ENCODE measurements around the gene INPP5A.

DNA sequence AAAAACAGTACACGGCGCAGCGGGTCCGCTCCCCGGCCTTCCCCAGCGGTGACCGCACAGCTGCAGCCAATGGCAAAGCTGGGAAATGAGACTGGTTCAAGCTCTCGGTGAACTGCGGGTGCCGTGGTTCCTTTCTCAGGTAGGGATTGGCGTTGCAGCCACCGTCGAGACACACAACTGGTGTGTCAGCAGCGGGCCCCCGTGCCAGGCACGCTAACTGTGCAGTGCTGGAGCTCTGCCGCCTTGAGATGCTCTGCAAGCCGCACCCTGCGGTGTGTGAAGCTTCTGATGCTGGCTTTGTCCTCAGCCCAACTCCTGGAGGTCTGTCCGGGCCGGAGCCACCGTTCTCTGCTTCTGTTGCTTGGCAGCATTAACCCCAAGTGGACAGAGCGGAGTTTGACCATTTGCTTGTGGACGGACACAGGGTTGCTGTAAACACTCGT is 269.0 kb downstream of the INPP5A start:
- TF ChIP-seq, protein P1, sequence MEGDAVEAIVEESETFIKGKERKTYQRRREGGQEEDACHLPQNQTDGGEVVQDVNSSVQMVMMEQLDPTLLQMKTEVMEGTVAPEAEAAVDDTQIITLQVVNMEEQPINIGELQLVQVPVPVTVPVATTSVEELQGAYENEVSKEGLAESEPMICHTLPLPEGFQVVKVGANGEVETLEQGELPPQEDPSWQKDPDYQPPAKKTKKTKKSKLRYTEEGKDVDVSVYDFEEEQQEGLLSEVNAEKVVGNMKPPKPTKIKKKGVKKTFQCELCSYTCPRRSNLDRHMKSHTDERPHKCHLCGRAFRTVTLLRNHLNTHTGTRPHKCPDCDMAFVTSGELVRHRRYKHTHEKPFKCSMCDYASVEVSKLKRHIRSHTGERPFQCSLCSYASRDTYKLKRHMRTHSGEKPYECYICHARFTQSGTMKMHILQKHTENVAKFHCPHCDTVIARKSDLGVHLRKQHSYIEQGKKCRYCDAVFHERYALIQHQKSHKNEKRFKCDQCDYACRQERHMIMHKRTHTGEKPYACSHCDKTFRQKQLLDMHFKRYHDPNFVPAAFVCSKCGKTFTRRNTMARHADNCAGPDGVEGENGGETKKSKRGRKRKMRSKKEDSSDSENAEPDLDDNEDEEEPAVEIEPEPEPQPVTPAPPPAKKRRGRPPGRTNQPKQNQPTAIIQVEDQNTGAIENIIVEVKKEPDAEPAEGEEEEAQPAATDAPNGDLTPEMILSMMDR (IDR thresholded peaks at IDR 0.05 in 2 of 3, conservative IDR thresholded peaks at IDR 0.05 in 1 of 3; ENCODE audit: borderline replicate concordance in 1 of 3, insufficient read depth in 1 of 3, low read depth in 2 of 3, low read length in 2 of 3) = no peak
- TF ChIP-seq SP1 (IDR thresholded peaks at IDR 0.05; ENCODE audit: low read depth) (no peak), EZH2 (IDR thresholded peaks at IDR 0.05) (no peak), JUND (IDR thresholded peaks at IDR 0.05) (no peak), MAX (IDR thresholded peaks at IDR 0.05) (no peak), EGR1 (IDR thresholded peaks at IDR 0.05; ENCODE audit: low read depth) (no peak), POLR2A (IDR thresholded peaks at IDR 0.05; ENCODE audit: borderline replicate concordance, extremely low read depth, insufficient read depth, insufficient read length) (no peak), POLR2AphosphoS5 (IDR thresholded peaks at IDR 0.05; ENCODE audit: low read depth, low read length) (no peak)
- TF ChIP-seq, protein P2, sequence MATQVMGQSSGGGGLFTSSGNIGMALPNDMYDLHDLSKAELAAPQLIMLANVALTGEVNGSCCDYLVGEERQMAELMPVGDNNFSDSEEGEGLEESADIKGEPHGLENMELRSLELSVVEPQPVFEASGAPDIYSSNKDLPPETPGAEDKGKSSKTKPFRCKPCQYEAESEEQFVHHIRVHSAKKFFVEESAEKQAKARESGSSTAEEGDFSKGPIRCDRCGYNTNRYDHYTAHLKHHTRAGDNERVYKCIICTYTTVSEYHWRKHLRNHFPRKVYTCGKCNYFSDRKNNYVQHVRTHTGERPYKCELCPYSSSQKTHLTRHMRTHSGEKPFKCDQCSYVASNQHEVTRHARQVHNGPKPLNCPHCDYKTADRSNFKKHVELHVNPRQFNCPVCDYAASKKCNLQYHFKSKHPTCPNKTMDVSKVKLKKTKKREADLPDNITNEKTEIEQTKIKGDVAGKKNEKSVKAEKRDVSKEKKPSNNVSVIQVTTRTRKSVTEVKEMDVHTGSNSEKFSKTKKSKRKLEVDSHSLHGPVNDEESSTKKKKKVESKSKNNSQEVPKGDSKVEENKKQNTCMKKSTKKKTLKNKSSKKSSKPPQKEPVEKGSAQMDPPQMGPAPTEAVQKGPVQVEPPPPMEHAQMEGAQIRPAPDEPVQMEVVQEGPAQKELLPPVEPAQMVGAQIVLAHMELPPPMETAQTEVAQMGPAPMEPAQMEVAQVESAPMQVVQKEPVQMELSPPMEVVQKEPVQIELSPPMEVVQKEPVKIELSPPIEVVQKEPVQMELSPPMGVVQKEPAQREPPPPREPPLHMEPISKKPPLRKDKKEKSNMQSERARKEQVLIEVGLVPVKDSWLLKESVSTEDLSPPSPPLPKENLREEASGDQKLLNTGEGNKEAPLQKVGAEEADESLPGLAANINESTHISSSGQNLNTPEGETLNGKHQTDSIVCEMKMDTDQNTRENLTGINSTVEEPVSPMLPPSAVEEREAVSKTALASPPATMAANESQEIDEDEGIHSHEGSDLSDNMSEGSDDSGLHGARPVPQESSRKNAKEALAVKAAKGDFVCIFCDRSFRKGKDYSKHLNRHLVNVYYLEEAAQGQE (IDR thresholded peaks at IDR 0.05; ENCODE audit: low read depth) = no peak
